Esophagus muscularis mucosa (tissue), 4 donors: Measurements from ENCODE around the gene SLC12A7. TPM values are rescaled to one million over a fixed set of nuclear protein-coding genes. Genes with fewer than 3 reads are reported as not detected.
"Not testable (repeated sequence)": the region's sequence is repeated elsewhere in the genome, so short reads cannot be mapped to it uniquely, and the experiment has no call there.

Experiments
- DNase-seq: peaks from one replicate; pipeline ENCODE4 v3.0.0-alpha.2; 2017; ENCODE audit errors: extremely low spot score
- H3K27ac ChIP-seq, 4 donors: fragments of 200-600 bp; sonication (generic); replicated peaks in 1 of 4; 1 replicate in 3 of 4; 2 replicates in 1 of 4; pipeline ENCODE4 v1.5.1; 2016 to 2019; ENCODE audit warnings: mild to moderate bottlenecking in 1 of 4
- H3K27me3 ChIP-seq, 4 donors: fragments of 200-600 bp; sonication (generic); one replicate each; pipeline versions ENCODE4 v1.5.1 to v1.6.0; 2016 to 2019
- H3K36me3 ChIP-seq, 4 donors: fragments of 200-600 bp; sonication (generic); one replicate each; pipeline ENCODE4 v1.5.1; 2016 to 2019
- H3K4me1 ChIP-seq, 4 donors: fragments of 200-600 bp; sonication (generic); one replicate each; pipeline ENCODE4 v1.5.1; 2016 to 2019
- H3K4me3 ChIP-seq, 4 donors: fragments of 200-600 bp; sonication (generic); 1 replicate in 2 of 4; 2 replicates in 2 of 4; pipeline ENCODE4 v1.5.1; 2016 to 2019; ENCODE audit warnings: mild to moderate bottlenecking in 4 of 4, moderate library complexity in 1 of 4
- H3K9me3 ChIP-seq, 4 donors: fragments of 200-600 bp; sonication (generic); 1 replicate in 3 of 4; 2 replicates in 1 of 4; pipeline ENCODE4 v1.5.1; 2016 to 2019
- CTCF ChIP-seq, 3 experiments: fragments of 200-600 bp in 2 of 3; fragments of 450-650 bp in 1 of 3; sonication (generic) in 2 of 3; IDR thresholded peaks; one replicate each; pipeline ENCODE4 v1.5.1; 2017 to 2019; ENCODE audit warnings: antibody characterized with exemption in 3 of 3, mild to moderate bottlenecking in 2 of 3, moderate library complexity in 1 of 3
- EP300 ChIP-seq: sonication (generic); formaldehyde crosslinking; IDR thresholded peaks from one replicate; pipeline ENCODE4 v1.6.1; 2017; ENCODE audit warnings: antibody characterized with exemption
- POLR2A ChIP-seq: fragments of 450-650 bp; IDR thresholded peaks from one replicate; pipeline ENCODE4 v1.6.1; 2017; ENCODE audit warnings: antibody characterized with exemption, moderate library complexity, mild to moderate bottlenecking, low read depth
- POLR2AphosphoS5 ChIP-seq, 2 donors: sonication (generic); formaldehyde crosslinking; IDR thresholded peaks; one replicate each; pipeline ENCODE4 v1.6.1; 2017; ENCODE audit warnings: antibody characterized with exemption in 2 of 2
- WGBS: methylation state at CpG from one replicate; pipeline ENCODE4 v1.1.5; 2018; 5-methylcytosine and 5-hydroxymethylcytosine counted together
- intact Hi-C: fragments of 100-400 bp; cut with DNase I; formaldehyde crosslinking; loops from one replicate; pipeline ENCODE4 v1.15.1; 2023
- total RNA-seq, 4 donors: library from RNA; depleted of rRNA; stranded (reverse); fragments of >200 nt; gene quantifications; one replicate each; pipeline versions ENCODE4 v1.1.0 to v1.2.1, GENCODE V29; 2016

Gene SLC12A7
- total RNA-seq, 4 donors from 2014 or later: 21.6 to 35.8 (median 25.4) TPM

GRCh38 chr5:1086137-1086536 lies 25.7 kb downstream of the SLC12A7 start:
- 95% methylated on average over 3 of the region's 11 CpGs for WGBS
- Histone ChIP-seq H3K9me3 (no peaks in the 10 kb centered on the region), H3K27ac (no peak overlapping the region), H3K36me3 (peaks cover 44 to 99% (median 83%) of the 10 kb centered on the region in 4 donors), H3K4me3 (no peak overlapping the region), H3K27me3 (no peaks in the 10 kb centered on the region), H3K4me1 (peaks cover 0 to 21% (median 13%) of the 10 kb centered on the region in 4 donors)
- no peak for DNase-seq
- TF ChIP-seq CTCF (IDR thresholded peaks at IDR 0.05) (no peak), EP300 (no peak), POLR2AphosphoS5 (IDR thresholded peaks at IDR 0.05) (no peak), POLR2A (no peak)
- intact Hi-C loops: no loop called here

- Histone ChIP-seq H3K9me3 (no peaks in the 10 kb centered on the region), H3K4me3 (no peak overlapping the region), H3K36me3 (peaks cover 44 to 99% (median 83%) of the 10 kb centered on the region in 4 donors), H3K27me3 (no peaks in the 10 kb centered on the region), H3K27ac (no peak overlapping the region), H3K4me1 (peaks cover 0 to 15% (median 6%) of the 10 kb centered on the region in 4 donors)
- TF ChIP-seq POLR2AphosphoS5 (IDR thresholded peaks at IDR 0.05): no peak
- TF ChIP-seq POLR2A: no peak
- TF ChIP-seq CTCF (IDR thresholded peaks at IDR 0.05): no peak
- no peak for TF ChIP-seq EP300
- no peak for DNase-seq
- intact Hi-C loops: no loop called here
- 99% methylated on average over 14 of the region's 39 CpGs for WGBS
These were observed 26.5 kb downstream of the SLC12A7 start for GRCh38 chr5:1085391-1085790.

GRCh38 chr5:1083823-1084605 lies 27.8 kb downstream of the SLC12A7 start:
- TF ChIP-seq EP300 (no peak), CTCF (IDR thresholded peaks at IDR 0.05) (no peak), POLR2AphosphoS5 (IDR thresholded peaks at IDR 0.05) (no peak), POLR2A (no peak)
- intact Hi-C loops: no loop called here
- Histone ChIP-seq H3K27ac (no peak overlapping the region), H3K4me1 (peaks cover 0 to 1% (median 0%) of the 10 kb centered on the region in 4 donors), H3K36me3 (peaks cover 46 to 99% (median 87%) of the 10 kb centered on the region in 4 donors), H3K27me3 (no peaks in the 10 kb centered on the region), H3K4me3 (no peak overlapping the region), H3K9me3 (no peaks in the 10 kb centered on the region)
- 92% methylated on average over 39 of the region's 57 CpGs for WGBS
- DNase-seq: no peak

GRCh38 chr5:1083026-1083425 lies 28.8 kb downstream of the SLC12A7 start:
- H3K36me3 ChIP-seq: peaks cover 44 to 99% (median 87%) of the 10 kb centered on the region in 4 donors
- H3K9me3 ChIP-seq, H3K4me3 ChIP-seq, H3K4me1 ChIP-seq, intact Hi-C loops, H3K27me3 ChIP-seq, H3K27ac ChIP-seq, DNase-seq: not testable (repeated sequence)
- 80% methylated on average over 12 of the region's 15 CpGs for WGBS

GRCh38 chr5:1081519-1081918 lies 30.3 kb downstream of the SLC12A7 start:
- H3K36me3 ChIP-seq: peaks cover 33 to 99% (median 88%) of the 10 kb centered on the region in 4 donors
- no peak overlapping the region for H3K4me3 ChIP-seq
- DNase-seq: no peak
- no peaks in the 10 kb centered on the region for H3K4me1 ChIP-seq
- intact Hi-C loops: no loop called here
- no peaks in the 10 kb centered on the region for H3K27me3 ChIP-seq
- no peak for TF ChIP-seq CTCF (IDR thresholded peaks at IDR 0.05)
- no peak for TF ChIP-seq EP300
- no peak for TF ChIP-seq POLR2AphosphoS5 (IDR thresholded peaks at IDR 0.05)
- TF ChIP-seq POLR2A: no peak
- H3K9me3 ChIP-seq: no peaks in the 10 kb centered on the region
- no peak overlapping the region for H3K27ac ChIP-seq
- 91% methylated on average over 26 of the region's 26 CpGs for WGBS
